NCI-H1930 (cell line): ENCODE results near the gene C1orf50.

Experiments
- DNase-seq, 2 experiments: peaks; one replicate each; lab custom pipeline; 2025; lab: John Stamatoyannopoulos, UW

Gene C1orf50

DNA sequence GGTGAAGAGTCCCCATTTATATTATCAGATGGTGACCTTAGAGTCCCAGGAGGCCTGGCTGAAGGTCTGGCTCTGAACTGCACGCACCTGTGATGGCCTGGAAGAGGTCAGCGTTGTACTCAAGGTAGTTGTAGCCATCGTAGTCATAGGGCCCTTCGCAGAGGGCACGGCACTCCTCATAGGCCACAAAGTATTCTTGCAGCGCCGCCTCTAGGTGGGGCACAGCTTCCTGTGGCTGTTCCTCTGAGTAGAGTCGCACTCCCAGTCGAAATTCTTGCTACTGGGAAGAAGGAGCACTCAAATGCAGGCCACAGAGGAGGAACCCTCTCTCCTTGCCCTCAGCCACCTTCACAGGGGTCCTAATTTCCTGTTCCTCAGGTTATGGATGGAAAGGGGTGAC, 7.9 kb upstream of the C1orf50 start:
- DNase-seq, result no peak

DNA sequence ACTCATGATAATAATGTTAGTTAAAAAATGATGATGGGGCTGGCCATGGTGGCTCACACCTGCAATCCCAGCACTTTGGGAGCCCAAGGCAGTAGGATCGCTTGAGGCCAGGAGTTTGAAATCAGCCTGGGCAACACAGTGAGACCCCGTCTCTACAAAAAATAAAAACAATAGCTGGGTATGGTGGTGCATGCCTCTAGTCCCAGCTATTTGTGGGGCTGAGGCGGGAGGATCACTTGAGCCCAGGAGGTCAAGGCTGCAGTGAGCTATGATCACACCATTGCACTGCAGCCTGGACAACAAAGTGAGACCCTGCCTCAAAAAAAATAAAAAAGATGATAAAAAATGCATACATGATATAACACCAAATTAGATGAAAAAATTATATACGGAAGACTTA, 5.5 kb upstream of the C1orf50 start:
- DNase-seq, result no peak

GRCh38 chr1:42762269-42762668, 4.8 kb upstream of the C1orf50 start:
- DNase-seq, result no peak

GRCh38 chr1:42765269-42765668, 1.8 kb upstream of the C1orf50 start:
- DNase-seq, result no peak

DNA sequence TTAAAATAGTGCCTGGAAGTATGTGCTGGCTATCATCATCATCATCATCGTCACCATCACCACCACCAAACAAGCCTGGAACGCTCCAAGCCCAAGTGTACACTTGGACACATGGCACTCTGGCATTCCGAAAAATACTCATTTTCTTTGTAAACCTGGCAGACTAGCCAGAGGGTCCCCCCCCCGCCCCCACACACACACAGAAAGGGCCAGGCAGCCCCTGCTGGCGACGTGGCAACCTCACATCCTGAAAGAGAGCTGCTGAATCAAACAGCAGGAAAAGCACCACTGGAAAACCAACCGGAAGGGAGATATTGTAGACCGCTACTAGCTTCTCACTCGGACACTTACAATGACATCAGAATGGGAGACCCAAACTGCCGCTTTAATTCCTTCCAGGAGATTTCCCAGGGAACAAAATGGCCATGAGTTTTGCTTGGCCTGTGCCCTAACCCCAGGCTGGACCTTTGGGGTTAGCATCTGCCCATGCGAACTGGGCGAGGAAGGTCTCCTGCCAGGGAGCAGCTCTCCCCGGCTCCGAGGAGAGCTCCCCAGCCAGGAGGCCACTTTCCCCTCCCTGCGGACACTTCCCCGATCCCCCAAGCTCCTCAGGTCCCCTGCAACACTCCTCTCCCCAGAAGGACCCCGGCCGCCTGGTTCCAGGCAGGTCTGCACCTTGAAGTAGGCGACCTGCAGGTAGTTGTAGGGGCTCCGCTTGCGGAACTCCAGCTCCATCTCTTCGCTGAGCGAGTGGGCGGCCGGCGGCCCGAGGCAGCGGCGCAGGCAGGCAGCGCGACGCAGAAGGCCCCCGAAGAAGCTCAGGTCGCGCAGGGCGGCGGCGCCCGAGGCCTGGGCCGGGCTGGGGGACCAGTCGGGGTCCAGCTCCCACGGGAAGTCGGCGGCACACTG, 963 bp upstream of the C1orf50 start:
- peak in 1 of 2 experiments; percentile 37 for DNase-seq

DNA sequence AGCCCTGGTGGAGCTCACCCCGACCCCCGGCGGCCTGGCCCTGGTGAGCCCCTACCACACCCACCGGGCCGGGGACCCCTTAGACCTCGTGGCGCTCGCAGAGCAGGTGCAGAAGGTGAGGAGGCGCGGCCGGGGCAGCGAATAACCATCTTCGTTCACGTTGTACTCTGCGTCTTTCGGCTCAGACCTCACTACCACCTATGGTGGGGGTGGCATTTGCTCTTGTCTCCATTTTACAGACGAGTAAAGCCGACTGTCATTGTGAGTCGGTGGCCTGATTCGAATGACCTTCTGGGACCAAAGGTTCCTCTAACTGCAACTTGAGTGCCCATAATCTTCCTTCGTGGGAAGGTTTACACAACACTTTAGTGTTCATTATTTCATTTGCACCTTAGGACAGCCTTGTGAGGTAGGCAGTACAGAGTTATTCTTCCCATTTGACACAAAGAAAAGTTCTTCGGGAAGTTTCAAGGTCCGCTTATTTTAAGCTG, 506 bp downstream of the C1orf50 start:
- no peak for DNase-seq

GRCh38 chr1:42768172-42768571, 1.1 kb downstream of the C1orf50 start:
- DNase-seq, result no peak

GRCh38 chr1:42769811-42770210, 2.8 kb downstream of the C1orf50 start:
- no peak for DNase-seq

DNA sequence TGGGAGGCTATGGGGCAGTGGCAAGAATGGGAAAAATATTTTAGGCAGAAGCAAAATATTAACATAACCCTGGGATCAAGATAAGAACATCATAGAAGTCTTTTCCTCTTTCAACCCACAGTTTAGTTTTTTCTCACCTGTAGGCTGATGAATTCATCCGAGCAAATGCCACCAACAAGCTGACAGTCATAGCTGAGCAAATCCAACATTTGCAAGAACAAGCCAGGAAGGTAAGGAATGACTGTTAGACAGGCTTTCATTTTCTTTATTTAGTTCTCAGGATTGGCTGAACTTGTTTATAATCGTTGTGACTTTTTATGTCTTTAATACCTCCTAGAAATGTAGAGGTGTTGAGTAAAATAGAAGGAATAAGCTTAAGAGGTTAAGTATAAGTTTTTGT, 6.4 kb downstream of the C1orf50 start:
- no peak for DNase-seq

GRCh38 chr1:42774928-42775526, 8.0 kb downstream of the C1orf50 start:
- no peak for DNase-seq

DNA sequence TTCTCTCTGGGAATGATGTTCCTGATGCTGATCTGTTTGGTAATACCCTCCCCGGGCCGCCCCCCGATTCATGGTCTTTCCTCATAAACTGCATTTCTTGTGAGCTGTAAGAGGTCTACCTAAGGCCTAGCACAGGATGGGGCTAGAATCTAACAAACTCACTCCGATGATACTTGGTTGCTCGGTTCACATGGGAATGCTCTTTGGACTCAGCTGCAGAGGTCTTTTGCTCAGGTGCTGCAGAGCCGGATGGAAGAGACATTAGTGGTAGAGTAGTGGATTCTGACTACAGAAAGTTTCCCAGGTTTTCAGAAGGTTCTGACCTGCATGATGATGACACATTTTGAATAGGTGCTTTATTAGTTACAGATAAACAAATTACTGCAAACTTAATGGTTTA, 9.5 kb downstream of the C1orf50 start:
- no peak for DNase-seq

DNA sequence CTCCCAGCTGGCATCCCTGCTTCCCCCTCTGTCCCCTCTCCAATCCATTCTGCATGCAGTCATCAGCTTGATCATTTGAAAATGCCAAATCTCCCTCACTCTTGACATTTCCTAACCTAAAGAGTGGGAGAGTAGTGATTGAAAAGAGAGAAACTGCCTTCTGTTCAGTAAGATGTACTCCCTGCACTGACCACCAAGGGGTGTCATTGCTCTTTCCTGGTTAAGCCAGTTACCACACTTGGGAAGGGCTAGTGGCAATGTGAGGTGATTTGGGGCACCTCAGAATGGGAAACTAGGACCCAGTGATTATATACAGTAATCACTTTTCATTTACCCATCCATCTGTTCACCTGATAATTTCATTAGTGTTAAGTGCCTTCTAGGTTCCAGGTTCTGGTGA, 10.8 kb downstream of the C1orf50 start:
- no peak for DNase-seq

- DNase-seq, result no peak
Measured at GRCh38 chr1:42779725-42780124, 12.7 kb downstream of the C1orf50 start.

- no peak for DNase-seq
Measured at GRCh38 chr1:42780176-42780575, 13.1 kb downstream of the C1orf50 start.

GRCh38 chr1:42783092-42783491, 16.0 kb downstream of the C1orf50 start:
- no peak for DNase-seq

- no peak for DNase-seq
Measured at GRCh38 chr1:42784547-42784945, 17.5 kb downstream of the C1orf50 start.

GRCh38 chr1:42784946-42785693, 18.1 kb downstream of the C1orf50 start, which contains the start of gene TMEM269:
Gene TMEM269, plus strand, starts transcription at chr1:42784991. Its CDS starts 4,903 bp downstream, at chr1:42789894.
- DNase-seq, result no peak

GRCh38 chr1:42786097-42786496, 19.0 kb downstream of the C1orf50 start:
- no peak for DNase-seq

GRCh38 chr1:42788021-42788420, 21.0 kb downstream of the C1orf50 start:
- no peak for DNase-seq

- DNase-seq, result no peak
Measured at GRCh38 chr1:42793824-42794223, 26.8 kb downstream of the C1orf50 start.

- DNase-seq, result no peak
Measured at GRCh38 chr1:42797414-42797813, 30.4 kb downstream of the C1orf50 start.

GRCh38 chr1:42797979-42798378, 30.9 kb downstream of the C1orf50 start:
- DNase-seq, result no peak
